NCI-H2081 (cell line): ENCODE measurements around the gene RBM17.
"Not testable (repeated sequence)": the region's sequence is repeated elsewhere in the genome, so short reads cannot be mapped to it uniquely, and the experiment has no call there.

Source experiments
- DNase-seq, 2 experiments: peaks; one replicate each; lab custom pipeline; 2025; lab: John Stamatoyannopoulos, UW

RBM17 gene

GRCh38 chr10:6056411-6057135 is 32.3 kb upstream of the RBM17 start:
- no peak for DNase-seq

DNA sequence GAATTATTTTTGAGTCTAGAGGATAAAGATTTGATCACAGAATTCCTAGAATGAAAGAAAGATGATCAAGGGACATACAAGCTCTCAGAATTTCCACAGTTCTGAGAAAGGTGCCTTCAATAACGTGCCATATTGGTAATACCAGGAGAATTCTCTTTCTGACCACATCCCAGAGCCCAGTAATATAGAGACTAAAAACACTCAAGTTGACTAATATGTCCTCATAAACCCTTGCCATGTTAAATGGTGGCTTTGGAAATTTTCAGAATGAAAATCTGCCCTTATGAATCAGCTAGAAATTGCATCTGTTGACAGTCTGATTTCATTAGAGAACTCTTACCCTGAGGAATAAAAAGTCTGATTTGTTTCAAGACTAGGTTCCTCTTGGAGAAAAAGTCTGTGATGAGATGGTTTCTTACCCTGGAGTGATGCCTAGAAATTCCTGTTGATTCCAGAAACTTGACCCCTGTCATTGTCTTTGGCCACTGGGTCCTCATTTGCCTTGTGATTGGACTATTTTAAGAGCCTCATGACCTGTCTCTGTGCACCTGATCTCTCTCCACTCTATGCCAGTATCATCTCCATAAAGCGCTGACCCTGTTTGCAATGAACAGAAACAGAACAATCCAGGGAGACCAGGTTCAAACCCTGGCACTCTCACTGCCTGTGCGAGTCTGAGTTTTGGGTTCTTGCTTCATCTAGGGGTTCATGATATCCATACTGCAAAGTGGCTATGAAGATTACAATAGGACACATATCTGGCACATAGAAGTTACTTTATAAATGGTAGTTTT is 30.0 kb upstream of the RBM17 start:
- DNase-seq = no peak

- DNase-seq = no peak
Observed at GRCh38 chr10:6059506-6059905, 29.3 kb upstream of the RBM17 start.

DNA sequence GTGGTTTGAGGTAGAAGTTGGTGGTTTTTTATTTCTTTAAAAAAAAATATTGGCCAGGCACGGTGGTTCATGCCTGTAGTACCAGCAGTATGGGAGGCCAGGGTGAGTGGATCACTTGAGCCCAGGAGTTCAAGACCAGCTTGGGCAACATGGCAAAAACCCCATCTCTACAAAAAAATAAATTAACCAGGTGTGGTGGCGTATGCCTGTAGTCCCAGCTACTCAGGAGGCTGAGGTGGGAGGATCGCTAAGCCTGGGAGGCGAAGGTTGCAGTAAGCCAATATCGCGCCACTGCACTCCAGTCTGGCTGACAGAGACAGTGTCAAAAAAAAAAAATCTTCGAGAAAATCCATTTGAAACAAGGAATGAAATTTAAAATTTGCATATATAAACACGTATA is 27.8 kb upstream of the RBM17 start:
- DNase-seq = no peak

GRCh38 chr10:6062101-6062771 is 26.6 kb upstream of the RBM17 start, which contains the start of gene IL2RA:
Gene IL2RA, minus strand, starts transcription at chr10:6062367. Its CDS starts 216 bp downstream, at chr10:6062151.
- DNase-seq = no peak

GRCh38 chr10:6064119-6064518 is 24.7 kb upstream of the RBM17 start:
- DNase-seq = no peak

- DNase-seq = not testable (repeated sequence)
Observed at GRCh38 chr10:6064726-6065125, 24.1 kb upstream of the RBM17 start.

DNA sequence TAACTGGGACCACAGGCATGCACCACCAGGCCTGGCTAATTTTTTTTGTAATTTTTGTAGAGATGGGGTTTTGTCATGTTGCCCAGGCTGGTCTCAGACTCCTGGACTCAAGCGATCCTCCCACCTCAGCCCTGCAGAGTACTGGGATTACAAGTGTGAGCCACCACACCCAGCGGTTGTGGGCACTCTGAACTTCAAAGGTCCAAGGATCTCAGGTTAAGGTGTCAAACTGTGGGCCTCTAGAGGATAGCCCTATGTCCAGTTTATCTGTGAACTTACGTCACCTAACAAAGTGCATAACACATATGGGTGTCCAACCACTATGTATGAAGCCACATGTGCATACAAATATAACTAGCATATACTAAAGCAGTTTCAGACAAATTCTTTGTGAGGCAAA is 23.4 kb upstream of the RBM17 start:
- DNase-seq = no peak

GRCh38 chr10:6065835-6066234 is 23.0 kb upstream of the RBM17 start:
- no peak for DNase-seq

- no peak for DNase-seq
Observed at GRCh38 chr10:6067457-6067856, 21.4 kb upstream of the RBM17 start.

DNA sequence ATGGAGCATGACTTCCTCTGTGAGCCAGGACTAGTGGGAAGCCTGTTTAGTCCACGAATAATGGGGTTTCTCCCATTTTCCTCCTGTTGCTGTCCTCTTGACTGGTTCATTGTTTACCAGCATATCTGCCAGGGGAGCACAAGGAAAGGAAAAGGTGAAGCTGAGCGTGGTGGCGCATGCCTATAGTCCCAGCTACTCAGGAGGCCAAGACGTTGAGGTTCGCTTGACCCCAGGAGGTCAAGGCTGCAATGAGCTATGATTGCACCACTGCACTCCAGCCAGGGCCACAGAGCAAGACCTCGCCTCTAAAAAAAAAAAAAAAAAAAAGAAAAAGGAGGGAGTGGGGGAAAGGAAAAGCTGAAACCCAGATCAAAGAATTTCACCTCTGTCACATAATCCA is 20.8 kb upstream of the RBM17 start:
- no peak for DNase-seq

GRCh38 chr10:6068422-6068821 is 20.4 kb upstream of the RBM17 start:
- no peak for DNase-seq

GRCh38 chr10:6069081-6069931 is 19.5 kb upstream of the RBM17 start:
- DNase-seq = no peak

DNA sequence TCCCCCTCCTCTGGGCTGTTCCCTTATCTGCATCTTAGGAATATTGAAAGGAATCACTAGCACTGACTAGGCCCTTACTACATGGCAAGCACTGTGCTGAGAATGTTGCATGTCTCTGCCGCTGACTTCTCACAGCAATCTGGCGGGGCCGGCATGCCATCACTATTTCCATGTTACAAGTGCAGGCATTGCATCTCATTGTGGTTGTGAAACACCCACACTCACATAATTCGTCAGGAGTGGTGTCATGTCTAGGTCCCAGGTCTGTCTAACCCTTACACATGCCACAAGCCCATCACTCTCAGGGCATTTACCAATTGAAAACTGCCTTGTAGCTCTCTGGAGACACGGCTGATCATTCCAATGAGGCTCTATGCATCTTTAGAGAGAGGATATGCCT is 18.2 kb upstream of the RBM17 start:
- DNase-seq = no peak

- DNase-seq = no peak
Observed at GRCh38 chr10:6071181-6072175, 17.4 kb upstream of the RBM17 start.

GRCh38 chr10:6072215-6072934 is 16.5 kb upstream of the RBM17 start:
- DNase-seq = no peak

DNA sequence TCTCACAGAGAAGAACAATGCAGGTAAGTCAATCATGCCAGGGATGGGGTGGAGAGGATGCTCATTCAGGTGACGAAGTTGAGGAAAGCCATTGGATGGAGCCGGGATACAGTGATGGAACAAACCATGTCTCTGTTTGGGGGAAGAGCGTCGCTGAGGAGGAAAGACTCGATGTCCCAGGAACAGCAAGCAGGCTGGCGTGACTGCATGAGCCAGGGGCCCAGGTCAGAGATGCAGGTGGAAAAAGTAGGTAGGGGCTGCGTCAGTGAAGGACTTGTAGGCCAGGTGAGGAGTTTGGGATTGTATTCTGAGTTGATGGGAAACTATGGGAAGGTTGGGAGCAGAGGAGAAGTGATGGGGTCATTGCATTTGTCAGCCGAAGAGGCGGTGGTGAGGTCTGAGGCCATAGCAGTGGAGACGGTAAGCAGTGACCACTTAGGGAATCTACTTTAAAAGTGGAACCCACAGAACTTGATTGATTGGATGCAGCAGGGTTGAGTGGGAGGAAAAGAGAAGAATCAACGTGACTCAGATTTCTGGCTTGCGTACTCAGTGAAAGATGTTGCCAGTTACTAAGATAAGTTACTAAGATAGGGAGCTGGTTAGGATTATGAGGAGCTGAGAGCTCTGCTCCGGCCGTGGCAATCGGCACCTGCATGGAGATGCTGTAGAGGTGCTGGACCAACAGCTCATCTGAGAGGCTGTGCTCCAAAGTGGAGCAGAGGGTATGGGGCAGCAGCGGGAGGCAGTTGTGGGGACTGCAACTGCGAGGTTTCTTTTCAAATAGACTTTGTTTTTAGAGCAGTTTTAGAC is 14.1 kb upstream of the RBM17 start:
- no peak for DNase-seq

GRCh38 chr10:6077071-6077675 is 11.7 kb upstream of the RBM17 start:
- DNase-seq = no peak

DNA sequence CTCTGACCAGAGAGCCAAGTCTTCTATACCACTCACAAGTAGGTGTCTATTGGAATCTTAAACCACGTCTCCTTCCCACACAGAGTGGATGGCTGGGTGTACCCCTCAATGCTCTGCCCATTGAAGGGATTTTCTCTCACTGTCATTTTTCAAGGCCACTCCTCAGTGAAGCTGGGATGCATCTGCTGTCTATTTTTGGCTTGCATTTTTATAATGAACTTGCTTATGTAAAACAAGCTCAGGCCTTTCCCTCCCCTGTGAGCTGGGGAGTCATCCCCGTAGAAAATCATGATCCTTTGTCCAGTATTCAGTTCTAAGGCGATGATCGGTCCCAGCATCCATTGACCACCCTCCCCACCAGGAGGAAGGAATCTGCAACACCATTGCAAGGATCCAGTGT is 9.8 kb upstream of the RBM17 start:
- DNase-seq = no peak
